Sigmoid colon (tissue), 7 donors: ENCODE results near the gene ZFP36L2. TPM values are rescaled to one million over a fixed set of nuclear protein-coding genes. Genes with fewer than 3 reads are reported as not detected.

ENCODE experiments used
- DNase-seq: peaks from one replicate; pipeline ENCODE4 v3.0.0-alpha.2; 2019
- H3K27ac ChIP-seq, 4 donors: fragments of 200-600 bp; sonication (generic); one replicate each; pipeline ENCODE4 v1.5.1; 2016 to 2019; ENCODE audit warnings: mild to moderate bottlenecking in 1 of 4
- H3K27me3 ChIP-seq, 3 donors: fragments of 200-600 bp; sonication (generic); one replicate each; pipeline ENCODE4 v1.5.1; 2019; ENCODE audit warnings: mild to moderate bottlenecking in 1 of 3
- H3K36me3 ChIP-seq, 4 donors: fragments of 200-600 bp; sonication (generic); one replicate each; pipeline ENCODE4 v1.5.1; 2016 to 2019
- H3K4me1 ChIP-seq, 4 donors: fragments of 200-600 bp; sonication (generic); one replicate each; pipeline ENCODE4 v1.5.1; 2017 to 2019
- H3K4me3 ChIP-seq, 4 donors: fragments of 200-600 bp; sonication (generic); one replicate each; pipeline ENCODE4 v1.5.1; 2017 to 2019; ENCODE audit warnings: mild to moderate bottlenecking in 2 of 4, moderate library complexity in 1 of 4
- H3K9me3 ChIP-seq, 4 donors: fragments of 200-600 bp in 3 of 4; sonication (generic) in 3 of 4; one replicate each; pipeline versions ENCODE4 v1.5.1 to v1.6.1; 2013 to 2019
- EP300 ChIP-seq, 4 donors: sonication (generic); formaldehyde crosslinking; IDR thresholded peaks; one replicate each; pipeline ENCODE4 v1.6.1; 2017; ENCODE audit warnings: antibody characterized with exemption in 4 of 4
- POLR2A ChIP-seq, 2 donors: fragments of 450-650 bp; IDR thresholded peaks; one replicate each; pipeline ENCODE4 v1.6.1; 2016; ENCODE audit warnings: antibody characterized with exemption in 2 of 2, mild to moderate bottlenecking in 2 of 2, moderate library complexity in 2 of 2
- POLR2AphosphoS5 ChIP-seq, 4 donors: sonication (generic); formaldehyde crosslinking; IDR thresholded peaks; one replicate each; pipeline ENCODE4 v1.6.1; 2017; ENCODE audit warnings: antibody characterized with exemption in 4 of 4
- WGBS, 2 donors: extraction: QIAGEN DNeasy Blood & Tissue Kit; methylation state at CpG; one replicate each; pipeline ENCODE4 v1.1.7; 2013; 5-methylcytosine and 5-hydroxymethylcytosine counted together
- intact Hi-C: fragments of 100-400 bp; cut with DNase I; formaldehyde crosslinking; loops from one replicate; pipeline ENCODE4 v1.15.1; 2023
- polyA plus RNA-seq, 3 donors: library from polyadenylated mRNA; stranded (reverse); fragments of 200-250 nt; gene quantifications; one replicate each; pipeline ENCODE4 v1.2.3, GENCODE V29; 2013
- total RNA-seq, 4 donors: library from RNA; depleted of rRNA; stranded (reverse); fragments of >200 nt; gene quantifications; one replicate each; pipeline ENCODE4 v1.1.0, GENCODE V29; 2016
- TF ChIP-seq, protein P1 (sequence below), 4 experiments: fragments of 450-650 bp in 3 of 4; fragments of 200-600 bp in 1 of 4; IDR thresholded peaks; one replicate each; pipeline ENCODE4 v1.5.1; 2016 to 2019; ENCODE audit warnings: antibody characterized with exemption in 4 of 4, mild to moderate bottlenecking in 3 of 4, moderate library complexity in 2 of 4
- donor health status: healthy with polysubstance abuse.
- donor health status: Bipolar disorder and iron deficiency.
- donor health status: healthy.

ZFP36L2 gene
- total and polyA plus RNA-seq, 7 donors, result 59.8 to 120 (median 97.3) TPM

DNA sequence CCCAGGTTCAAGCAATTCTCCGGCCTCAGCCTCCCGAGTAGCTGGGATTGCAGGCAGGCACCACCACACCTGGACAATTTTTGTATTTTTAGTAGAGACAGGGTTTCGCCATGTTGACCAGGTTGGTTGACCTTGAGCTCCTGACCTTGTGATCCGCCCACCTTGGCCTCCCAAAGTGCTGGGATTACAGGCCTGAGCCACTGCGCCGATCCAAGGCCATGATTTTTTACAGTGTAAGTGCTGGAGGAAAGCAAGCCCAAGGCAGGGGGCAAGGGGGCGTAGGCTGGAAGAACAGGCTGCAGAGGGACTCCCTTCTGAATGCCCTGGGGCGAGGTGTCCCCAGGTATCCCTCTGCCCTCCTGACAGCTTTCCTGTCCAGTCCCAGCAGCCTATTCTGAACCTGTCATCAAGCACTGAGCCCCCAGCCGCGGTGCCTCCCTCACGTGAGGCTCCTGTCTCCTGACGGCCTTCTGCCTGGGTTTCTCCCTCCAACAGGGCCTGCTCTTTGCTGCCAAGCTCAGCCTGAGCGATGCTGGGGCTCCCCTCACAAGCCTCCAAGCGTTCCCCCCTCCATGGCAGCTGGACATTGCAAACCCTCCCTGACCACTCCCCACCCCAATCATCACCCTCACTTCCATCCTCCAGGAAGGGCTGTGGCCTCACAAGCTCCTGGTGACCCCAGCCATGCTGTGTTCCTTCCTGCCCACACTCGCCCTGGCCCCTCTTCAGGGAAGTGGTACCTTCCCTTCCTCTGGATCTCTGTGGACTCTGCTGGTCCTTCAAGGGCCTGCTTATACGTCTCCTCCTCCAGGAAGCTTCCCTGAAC lies 37.6 kb downstream of the ZFP36L2 start:
- Histone ChIP-seq H3K9me3 (no peaks in the 10 kb centered on the region), H3K36me3 (no peaks in the 10 kb centered on the region), H3K4me3 (no peak overlapping the region), H3K27me3 (no peaks in the 10 kb centered on the region), H3K27ac (no peak overlapping the region), H3K4me1 (peaks cover 0 to 11% (median 10%) of the 10 kb centered on the region in 4 donors)
- WGBS, 2 donors, result 94 to 96% methylated on average over 16 of the region's 16 CpGs
- no peak for TF ChIP-seq POLR2AphosphoS5 (IDR thresholded peaks at IDR 0.05)
- intact Hi-C loops, result no loop called here
- no peak for DNase-seq

DNA sequence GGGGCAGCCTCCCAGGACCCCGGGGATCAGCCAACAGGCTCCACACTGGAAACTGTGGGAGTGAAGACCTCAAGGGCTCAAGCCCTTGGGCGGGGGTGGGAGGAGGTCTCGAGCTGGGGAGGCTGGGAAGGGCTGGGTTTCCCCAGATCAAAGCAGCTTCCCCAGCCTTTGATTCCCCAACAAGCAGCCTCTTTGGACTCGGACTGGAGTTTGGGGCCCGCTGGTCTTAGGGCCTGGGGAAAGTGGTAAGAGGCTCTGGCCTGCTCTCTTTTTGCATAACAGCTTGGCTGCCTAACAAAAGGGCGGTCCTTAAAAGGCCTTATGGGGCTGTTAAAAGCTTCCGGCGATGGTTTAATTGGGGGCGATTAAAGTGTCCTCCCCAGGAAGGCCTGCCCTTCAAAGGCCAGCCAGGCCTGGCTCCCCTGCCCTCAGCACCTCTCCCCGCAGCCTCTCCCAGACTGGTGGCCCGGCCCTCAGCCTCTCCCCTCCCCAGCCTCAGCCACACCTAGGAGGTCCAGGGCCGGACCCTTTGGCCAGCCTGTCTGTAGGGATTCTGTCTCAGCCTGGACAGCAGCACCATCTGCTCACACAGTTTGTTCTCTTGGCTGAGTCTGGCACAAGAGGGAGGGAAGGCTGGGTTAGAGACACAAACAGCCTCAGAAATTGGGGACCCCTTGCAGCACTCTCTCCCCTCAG lies 39.6 kb downstream of the ZFP36L2 start:
- WGBS, 2 donors, result 17 to 55% methylated on average over 12 of the region's 12 CpGs
- Histone ChIP-seq H3K27me3 (no peaks in the 10 kb centered on the region), H3K27ac (peak overlapping the region in 3 of 4 donors; percentile 19 to 37 (median 27)), H3K4me1 (peaks cover 0 to 11% (median 10%) of the 10 kb centered on the region in 4 donors), H3K9me3 (no peaks in the 10 kb centered on the region), H3K36me3 (no peaks in the 10 kb centered on the region), H3K4me3 (no peak overlapping the region)
- intact Hi-C loops, result no loop called here
- peak; percentile 75 for DNase-seq
- TF ChIP-seq, protein P1, sequence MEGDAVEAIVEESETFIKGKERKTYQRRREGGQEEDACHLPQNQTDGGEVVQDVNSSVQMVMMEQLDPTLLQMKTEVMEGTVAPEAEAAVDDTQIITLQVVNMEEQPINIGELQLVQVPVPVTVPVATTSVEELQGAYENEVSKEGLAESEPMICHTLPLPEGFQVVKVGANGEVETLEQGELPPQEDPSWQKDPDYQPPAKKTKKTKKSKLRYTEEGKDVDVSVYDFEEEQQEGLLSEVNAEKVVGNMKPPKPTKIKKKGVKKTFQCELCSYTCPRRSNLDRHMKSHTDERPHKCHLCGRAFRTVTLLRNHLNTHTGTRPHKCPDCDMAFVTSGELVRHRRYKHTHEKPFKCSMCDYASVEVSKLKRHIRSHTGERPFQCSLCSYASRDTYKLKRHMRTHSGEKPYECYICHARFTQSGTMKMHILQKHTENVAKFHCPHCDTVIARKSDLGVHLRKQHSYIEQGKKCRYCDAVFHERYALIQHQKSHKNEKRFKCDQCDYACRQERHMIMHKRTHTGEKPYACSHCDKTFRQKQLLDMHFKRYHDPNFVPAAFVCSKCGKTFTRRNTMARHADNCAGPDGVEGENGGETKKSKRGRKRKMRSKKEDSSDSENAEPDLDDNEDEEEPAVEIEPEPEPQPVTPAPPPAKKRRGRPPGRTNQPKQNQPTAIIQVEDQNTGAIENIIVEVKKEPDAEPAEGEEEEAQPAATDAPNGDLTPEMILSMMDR (IDR thresholded peaks at IDR 0.05), result no peak
- TF ChIP-seq POLR2AphosphoS5 (IDR thresholded peaks at IDR 0.05) (no peak), POLR2A (IDR thresholded peaks at IDR 0.05) (no peak), EP300 (IDR thresholded peaks at IDR 0.05) (no peak)

DNA sequence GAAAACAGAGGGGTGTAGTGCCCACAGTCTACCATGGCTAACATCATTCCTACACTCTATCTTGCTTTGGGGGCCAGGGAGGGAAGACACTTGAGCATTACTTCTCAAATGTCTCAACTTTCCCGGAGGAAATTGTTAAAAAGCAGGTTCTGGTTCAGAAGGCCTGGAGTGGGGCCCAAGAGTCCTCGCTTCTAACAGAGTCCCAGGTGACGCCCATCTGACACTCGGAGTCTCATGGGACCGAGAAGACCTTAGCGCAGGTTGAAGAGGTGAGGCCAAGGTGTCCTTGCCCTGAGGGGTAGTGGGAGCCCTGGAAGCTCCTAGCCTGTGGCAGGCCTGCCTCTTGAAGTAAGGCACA lies 40.1 kb downstream of the ZFP36L2 start:
- Histone ChIP-seq H3K4me1 (peaks cover 0 to 11% (median 10%) of the 10 kb centered on the region in 4 donors), H3K4me3 (no peak overlapping the region), H3K9me3 (no peaks in the 10 kb centered on the region), H3K27me3 (no peaks in the 10 kb centered on the region), H3K27ac (peak overlapping the region in 2 of 4 donors; percentile 27 to 37), H3K36me3 (no peaks in the 10 kb centered on the region)
- TF ChIP-seq POLR2A (IDR thresholded peaks at IDR 0.05), result no peak
- TF ChIP-seq EP300 (IDR thresholded peaks at IDR 0.05), result no peak
- no peak for TF ChIP-seq POLR2AphosphoS5 (IDR thresholded peaks at IDR 0.05)
- WGBS, 2 donors, result 95 to 96% methylated on average over 6 of the region's 6 CpGs
- intact Hi-C loops, result no loop called here
- no peak for DNase-seq

DNA sequence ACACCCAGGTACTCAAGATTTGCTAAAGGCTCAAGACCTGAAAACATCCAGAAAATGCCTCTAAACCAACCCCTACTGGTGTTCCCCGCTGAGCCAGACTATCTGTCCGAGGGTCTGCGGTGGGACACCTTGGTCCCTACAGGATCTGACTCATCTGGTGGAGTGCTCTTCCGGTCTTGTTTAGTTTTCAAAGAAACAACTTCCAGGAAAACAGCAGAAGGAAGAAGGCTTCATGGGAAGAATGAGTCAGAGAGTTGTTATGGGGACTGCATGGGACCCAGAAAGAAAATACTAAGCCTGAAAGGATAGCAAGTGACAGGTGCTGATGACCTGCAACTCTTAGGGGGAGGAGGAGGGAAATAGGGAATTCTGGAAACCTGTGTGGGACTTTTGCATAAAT lies 41.3 kb downstream of the ZFP36L2 start:
- intact Hi-C loops, result no loop called here
- H3K4me1 ChIP-seq, result peaks cover 0 to 11% (median 10%) of the 10 kb centered on the region in 4 donors
- no peak overlapping the region for H3K4me3 ChIP-seq
- H3K9me3 ChIP-seq, result no peaks in the 10 kb centered on the region
- TF ChIP-seq POLR2A (IDR thresholded peaks at IDR 0.05), result no peak
- TF ChIP-seq EP300 (IDR thresholded peaks at IDR 0.05), result no peak
- TF ChIP-seq, protein P1 (IDR thresholded peaks at IDR 0.05), result no peak
- TF ChIP-seq POLR2AphosphoS5 (IDR thresholded peaks at IDR 0.05), result no peak
- no peaks in the 10 kb centered on the region for H3K27me3 ChIP-seq
- no peak for DNase-seq
- WGBS, 2 donors, result 85 to 89% methylated on average over 4 of the region's 4 CpGs
- H3K27ac ChIP-seq, result no peak overlapping the region
- H3K36me3 ChIP-seq, result no peaks in the 10 kb centered on the region

DNA sequence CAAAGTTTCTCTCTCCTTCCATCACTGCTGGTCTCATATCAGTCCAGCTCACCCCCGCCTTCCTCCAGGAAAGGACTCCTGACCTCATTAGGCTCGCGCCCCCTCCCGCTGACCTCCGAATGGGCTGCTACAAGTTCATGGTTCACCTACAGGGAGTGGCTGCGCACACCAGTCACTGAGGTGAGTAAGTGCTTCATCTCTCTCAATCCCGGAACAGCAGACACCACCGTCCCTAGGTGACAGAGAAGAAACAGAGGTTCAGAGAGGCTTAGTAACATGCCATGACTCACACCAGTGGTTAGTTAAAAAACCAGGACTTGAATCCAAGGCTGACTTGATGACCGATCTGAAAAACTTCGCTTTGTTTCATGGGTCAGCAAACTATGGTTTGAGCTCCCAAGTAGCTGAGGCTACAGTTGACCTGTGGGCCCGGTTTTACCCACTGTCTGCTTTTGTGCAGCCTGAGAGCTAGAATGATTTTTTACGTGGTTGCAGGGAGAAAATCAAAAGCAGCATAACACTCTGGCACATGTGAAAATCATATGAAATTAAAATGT lies 42.0 kb downstream of the ZFP36L2 start:
- peaks cover 0 to 14% (median 13%) of the 10 kb centered on the region in 4 donors for H3K4me1 ChIP-seq
- H3K4me3 ChIP-seq, result no peak overlapping the region
- H3K27me3 ChIP-seq, result no peaks in the 10 kb centered on the region
- H3K27ac ChIP-seq, result no peak overlapping the region
- TF ChIP-seq, protein P1 (IDR thresholded peaks at IDR 0.05), result no peak
- TF ChIP-seq POLR2AphosphoS5 (IDR thresholded peaks at IDR 0.05) (no peak), EP300 (IDR thresholded peaks at IDR 0.05) (no peak), POLR2A (IDR thresholded peaks at IDR 0.05) (no peak)
- intact Hi-C loops, result no loop called here
- H3K36me3 ChIP-seq, result no peaks in the 10 kb centered on the region
- no peak for DNase-seq
- 67 to 84% methylated on average over 12 of the region's 12 CpGs for WGBS, 2 donors
- H3K9me3 ChIP-seq, result no peaks in the 10 kb centered on the region
